Measurements from ENCODE around the gene EHD2.
A peak's percentile ranks its signal among the peaks of the same experiment; 100 is the strongest.
"Not testable (repeated sequence)": the region's sequence is repeated elsewhere in the genome, so short reads cannot be mapped to it uniquely, and the experiment has no call there.

The EHD2 gene

GRCh38 chr19:47742634-47743033 is 29.4 kb downstream of the EHD2 start:
- DNase-seq (no peak), ATAC-seq (ENCODE audit: insufficient read depth, low read depth) (no peak)
- Histone ChIP-seq H3K4me3 (ENCODE audit: low read depth in 1 of 2, low read length in 2 of 2) (no peak overlapping the region), H4K20me1 (ENCODE audit: insufficient read depth, low read length) (no peaks in the 10 kb centered on the region), H3K36me3 (ENCODE audit: insufficient read depth, low read length) (peaks cover 12% of the 10 kb centered on the region), H3K9ac (ENCODE audit: low read depth, low read length) (no peak overlapping the region), H3K27me3 (ENCODE audit: insufficient read depth, low read length, poor library complexity) (no peaks in the 10 kb centered on the region), H3K4me2 (ENCODE audit: insufficient read depth, low read length) (no peak overlapping the region), H3K79me2 (ENCODE audit: insufficient read depth, low read length) (peaks cover 21% of the 10 kb centered on the region), H3K9me3 (ENCODE audit: insufficient read depth, low read length, severe bottlenecking) (no peaks in the 10 kb centered on the region), H3K27ac (ENCODE audit: low read length) (no peak overlapping the region), H2AFZ (ENCODE audit: low read depth, low read length) (no peak overlapping the region), H3K4me1 (ENCODE audit: insufficient read depth, low read length) (peaks cover 31% of the 10 kb centered on the region)
- no peak for TF ChIP-seq EZH2 (IDR thresholded peaks at IDR 0.05; ENCODE audit: borderline replicate concordance, low read depth, low read length, severe bottlenecking)
- TF ChIP-seq, protein P1, sequence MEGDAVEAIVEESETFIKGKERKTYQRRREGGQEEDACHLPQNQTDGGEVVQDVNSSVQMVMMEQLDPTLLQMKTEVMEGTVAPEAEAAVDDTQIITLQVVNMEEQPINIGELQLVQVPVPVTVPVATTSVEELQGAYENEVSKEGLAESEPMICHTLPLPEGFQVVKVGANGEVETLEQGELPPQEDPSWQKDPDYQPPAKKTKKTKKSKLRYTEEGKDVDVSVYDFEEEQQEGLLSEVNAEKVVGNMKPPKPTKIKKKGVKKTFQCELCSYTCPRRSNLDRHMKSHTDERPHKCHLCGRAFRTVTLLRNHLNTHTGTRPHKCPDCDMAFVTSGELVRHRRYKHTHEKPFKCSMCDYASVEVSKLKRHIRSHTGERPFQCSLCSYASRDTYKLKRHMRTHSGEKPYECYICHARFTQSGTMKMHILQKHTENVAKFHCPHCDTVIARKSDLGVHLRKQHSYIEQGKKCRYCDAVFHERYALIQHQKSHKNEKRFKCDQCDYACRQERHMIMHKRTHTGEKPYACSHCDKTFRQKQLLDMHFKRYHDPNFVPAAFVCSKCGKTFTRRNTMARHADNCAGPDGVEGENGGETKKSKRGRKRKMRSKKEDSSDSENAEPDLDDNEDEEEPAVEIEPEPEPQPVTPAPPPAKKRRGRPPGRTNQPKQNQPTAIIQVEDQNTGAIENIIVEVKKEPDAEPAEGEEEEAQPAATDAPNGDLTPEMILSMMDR (IDR thresholded peaks at IDR 0.05; ENCODE audit: borderline replicate concordance, extremely low read depth, low read length, poor library complexity, severe bottlenecking), result no peak

- peaks cover 41% of the 10 kb centered on the region for H3K79me2 ChIP-seq (ENCODE audit: insufficient read depth, low read length)
- no peak for TF ChIP-seq EZH2 (IDR thresholded peaks at IDR 0.05; ENCODE audit: borderline replicate concordance, low read depth, low read length, severe bottlenecking)
- TF ChIP-seq, protein P1 (IDR thresholded peaks at IDR 0.05; ENCODE audit: borderline replicate concordance, extremely low read depth, low read length, poor library complexity, severe bottlenecking), result no peak
- H3K36me3 ChIP-seq (ENCODE audit: insufficient read depth, low read length), result peaks cover 36% of the 10 kb centered on the region
- H3K4me1 ChIP-seq (ENCODE audit: insufficient read depth, low read length), result peaks cover 35% of the 10 kb centered on the region
- H4K20me1 ChIP-seq (ENCODE audit: insufficient read depth, low read length), result peaks cover 18% of the 10 kb centered on the region; the same call in 1 of the 2 replicates
- H3K9ac ChIP-seq (ENCODE audit: low read depth, low read length), result peak within 1 kb of the TSS; percentile 93
- peak within 1 kb of the TSS; percentile 79 for H3K4me2 ChIP-seq (ENCODE audit: insufficient read depth, low read length)
- H2AFZ ChIP-seq (ENCODE audit: low read depth, low read length), result peak within 1 kb of the TSS; percentile 96
- peak; percentile 95 for DNase-seq
- no peaks in the 10 kb centered on the region for H3K27me3 ChIP-seq (ENCODE audit: insufficient read depth, low read length, poor library complexity)
- peak; percentile 87 for ATAC-seq (ENCODE audit: insufficient read depth, low read depth)
- peak within 1 kb of the TSS; percentile 99 for H3K27ac ChIP-seq (ENCODE audit: low read length)
- H3K9me3 ChIP-seq (ENCODE audit: insufficient read depth, low read length, severe bottlenecking), result no peaks in the 10 kb centered on the region
- H3K4me3 ChIP-seq (ENCODE audit: low read depth in 1 of 2, low read length in 2 of 2), result peak within 1 kb of the TSS; percentile 90 to 91
Observed at GRCh38 chr19:47745010-47745901, 32.0 kb downstream of the EHD2 start, which contains the start of gene NOP53. Gene NOP53, plus strand, starts transcription at chr19:47745546. Its CDS starts 14 bp downstream, at chr19:47745560.

- H3K4me3 ChIP-seq (ENCODE audit: low read depth in 1 of 2, low read length in 2 of 2), result peak overlapping the region; percentile 90 to 91; a peak in 3 of 4 replicates
- H3K79me2 ChIP-seq (ENCODE audit: insufficient read depth, low read length), result peaks cover 41% of the 10 kb centered on the region
- DNase-seq; H3K27me3 ChIP-seq (ENCODE audit: insufficient read depth, low read length, poor library complexity); H3K9me3 ChIP-seq (ENCODE audit: insufficient read depth, low read length, severe bottlenecking); ATAC-seq (ENCODE audit: insufficient read depth, low read depth): not testable (repeated sequence)
- H3K27ac ChIP-seq (ENCODE audit: low read length), result peak overlapping the region; percentile 99
- peaks cover 45% of the 10 kb centered on the region for H3K36me3 ChIP-seq (ENCODE audit: insufficient read depth, low read length)
- H2AFZ ChIP-seq (ENCODE audit: low read depth, low read length), result 0 out of 2 replicates have a peak overlapping the region, but pooled peaks have one; percentile 96
- peak overlapping the region; percentile 93 for H3K9ac ChIP-seq (ENCODE audit: low read depth, low read length)
- peak overlapping the region; percentile 79 for H3K4me2 ChIP-seq (ENCODE audit: insufficient read depth, low read length)
- peaks cover 27% of the 10 kb centered on the region; the same call in 1 of the 2 replicates for H4K20me1 ChIP-seq (ENCODE audit: insufficient read depth, low read length)
- H3K4me1 ChIP-seq (ENCODE audit: insufficient read depth, low read length), result peaks cover 35% of the 10 kb centered on the region
Observed at GRCh38 chr19:47746129-47746528, 32.9 kb downstream of the EHD2 start.

- H2AFZ ChIP-seq (ENCODE audit: low read depth, low read length), result no peak overlapping the region
- TF ChIP-seq, protein P1 (IDR thresholded peaks at IDR 0.05; ENCODE audit: borderline replicate concordance, extremely low read depth, low read length, poor library complexity, severe bottlenecking), result no peak
- H3K9me3 ChIP-seq (ENCODE audit: insufficient read depth, low read length, severe bottlenecking), result no peaks in the 10 kb centered on the region
- H4K20me1 ChIP-seq (ENCODE audit: insufficient read depth, low read length), result peaks cover 51% of the 10 kb centered on the region
- H3K4me2 ChIP-seq (ENCODE audit: insufficient read depth, low read length), result no peak overlapping the region
- H3K4me3 ChIP-seq (ENCODE audit: low read depth in 1 of 2, low read length in 2 of 2), result no peak overlapping the region
- no peaks in the 10 kb centered on the region for H3K27me3 ChIP-seq (ENCODE audit: insufficient read depth, low read length, poor library complexity)
- no peak overlapping the region for H3K27ac ChIP-seq (ENCODE audit: low read length)
- H3K79me2 ChIP-seq (ENCODE audit: insufficient read depth, low read length), result peaks cover 41% of the 10 kb centered on the region
- ATAC-seq (ENCODE audit: insufficient read depth, low read depth) (no peak), DNase-seq (no peak)
- peaks cover 74% of the 10 kb centered on the region for H3K36me3 ChIP-seq (ENCODE audit: insufficient read depth, low read length)
- H3K4me1 ChIP-seq (ENCODE audit: insufficient read depth, low read length), result peaks cover 28% of the 10 kb centered on the region
- H3K9ac ChIP-seq (ENCODE audit: low read depth, low read length), result no peak overlapping the region
Observed at GRCh38 chr19:47749326-47749725, 36.1 kb downstream of the EHD2 start.

Measured in DND-41 (cell line).